ENCODE results near the gene MAST1. TPM values are rescaled to one million over a fixed set of nuclear protein-coding genes. Genes with fewer than 3 reads are reported as not detected.
A peak's percentile ranks its signal among the peaks of the same experiment; 100 is the strongest.
"Not testable (repeated sequence)": the region's sequence is repeated elsewhere in the genome, so short reads cannot be mapped to it uniquely, and the experiment has no call there.

Gene MAST1
- total and polyA plus RNA-seq, 3 donors from 2014 or later, result 8.5 to 11.7 (median 9.0) TPM

DNA sequence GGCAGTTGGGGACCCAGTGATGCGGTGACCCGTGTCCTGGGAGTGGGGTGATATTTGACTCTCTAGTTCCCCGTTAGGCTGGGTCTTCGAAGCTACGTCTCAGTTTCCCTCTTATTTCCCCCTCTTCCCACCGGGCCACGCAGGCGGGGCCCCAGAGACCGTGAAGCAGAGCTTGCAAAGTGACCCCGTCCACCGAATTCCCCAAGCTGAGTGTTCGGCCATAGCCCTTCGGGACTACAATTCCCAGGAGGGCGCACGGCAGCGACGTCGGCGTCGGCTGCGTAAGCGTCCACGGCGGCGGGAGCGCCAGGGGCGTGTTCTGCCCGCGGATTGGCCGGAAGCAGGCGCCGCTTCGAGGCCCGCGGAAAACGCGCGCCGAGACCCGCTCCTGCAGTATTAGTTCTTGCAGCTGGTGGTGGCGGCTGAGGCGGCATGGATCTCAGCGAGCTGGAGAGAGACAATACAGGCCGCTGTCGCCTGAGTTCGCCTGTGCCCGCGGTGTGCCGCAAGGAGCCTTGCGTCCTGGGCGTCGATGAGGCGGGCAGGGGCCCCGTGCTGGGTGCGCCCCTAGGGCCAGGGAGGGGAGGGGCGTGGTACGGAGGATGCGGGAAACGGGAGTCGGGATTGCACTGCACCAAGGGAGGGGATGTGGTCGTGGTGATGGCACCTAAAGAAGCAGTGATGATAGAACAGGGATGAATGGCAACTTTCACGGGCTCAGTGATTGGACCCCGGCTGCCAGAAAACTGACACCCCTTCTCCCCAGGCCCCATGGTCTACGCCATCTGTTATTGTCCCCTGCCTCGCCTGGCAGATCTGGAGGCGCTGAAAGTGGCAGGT, 31.9 kb upstream of the MAST1 start, which contains the start of gene RNASEH2A:
Gene RNASEH2A, plus strand, starts transcription at position 343 of the 840 bp plus-strand sequence. Its CDS starts 90 bp downstream, at position 433.
- 4 to 12% methylated on average over 13 to 66 of the region's 66 CpGs for WGBS, 2 donors
- H3K36me3 ChIP-seq (ENCODE audit: low read depth, missing control alignments), result no peaks in the 10 kb centered on the region
- H3K27ac ChIP-seq, result no peak within 1 kb of the TSS
- peak; percentile 94 for DNase-seq
- TF ChIP-seq CTCF (IDR thresholded peaks at IDR 0.05) (no peak), POLR2A (IDR thresholded peaks at IDR 0.05) (no peak)
- peak within 1 kb of the TSS; percentile 49 to 70 for H3K4me3 ChIP-seq
- H3K9me3 ChIP-seq, result no peaks in the 10 kb centered on the region
- intact Hi-C loops (cut with DNase I; ENCODE audit: low total_unique reads), result no loop called here
- H3K4me1 ChIP-seq, result peaks cover 7% of the 10 kb centered on the region
- no peaks in the 10 kb centered on the region for H3K27me3 ChIP-seq

GRCh38 chr19:12815088-12815487, 23.2 kb upstream of the MAST1 start:
- Histone ChIP-seq H3K36me3 (ENCODE audit: low read depth, missing control alignments) (no peaks in the 10 kb centered on the region), H3K27me3 (no peaks in the 10 kb centered on the region), H3K4me3 (no peak overlapping the region), H3K9me3 (no peaks in the 10 kb centered on the region), H3K27ac (no peak overlapping the region), H3K4me1 (no peaks in the 10 kb centered on the region)
- intact Hi-C loops (cut with DNase I; ENCODE audit: low total_unique reads), result no loop called here
- 91 to 97% methylated on average over 7 of the region's 7 CpGs for WGBS, 2 donors
- TF ChIP-seq POLR2A (IDR thresholded peaks at IDR 0.05) (no peak), CTCF (IDR thresholded peaks at IDR 0.05) (no peak)
- DNase-seq, result no peak

DNA sequence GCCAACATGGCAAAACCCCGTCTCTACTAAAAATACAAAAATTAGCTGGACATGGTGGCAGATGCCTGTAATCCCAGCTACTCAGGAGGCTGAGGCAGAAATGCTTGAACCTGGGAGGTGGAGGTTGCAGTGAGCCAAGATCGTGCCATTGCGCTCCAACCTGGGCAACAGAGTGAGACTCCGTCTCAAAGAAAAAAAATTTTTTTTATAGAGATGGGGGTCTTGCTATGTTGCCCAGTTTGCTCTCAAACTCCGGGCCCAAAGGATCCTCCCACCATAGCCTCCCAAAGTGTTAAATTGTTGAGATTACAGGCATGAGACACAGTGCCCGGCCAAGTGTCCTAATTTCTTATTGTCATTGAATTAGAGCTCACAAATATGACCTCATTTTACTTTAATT, 21.1 kb upstream of the MAST1 start:
- H3K36me3 ChIP-seq (ENCODE audit: low read depth, missing control alignments); H3K4me3 ChIP-seq; DNase-seq; H3K27ac ChIP-seq; intact Hi-C loops (cut with DNase I; ENCODE audit: low total_unique reads); H3K9me3 ChIP-seq; H3K4me1 ChIP-seq; H3K27me3 ChIP-seq: not testable (repeated sequence)
- 90 to 95% methylated on average over 6 of the region's 6 CpGs for WGBS, 2 donors

- H3K27me3 ChIP-seq; H3K27ac ChIP-seq; intact Hi-C loops (cut with DNase I; ENCODE audit: low total_unique reads); H3K4me3 ChIP-seq; H3K9me3 ChIP-seq; DNase-seq; H3K4me1 ChIP-seq; H3K36me3 ChIP-seq (ENCODE audit: low read depth, missing control alignments): not testable (repeated sequence)
- WGBS, 2 donors, result 91 to 94% methylated on average over 11 of the region's 11 CpGs
Measured at GRCh38 chr19:12817810-12818209, 20.5 kb upstream of the MAST1 start.

- Histone ChIP-seq H3K36me3 (ENCODE audit: low read depth, missing control alignments) (no peaks in the 10 kb centered on the region), H3K27me3 (no peaks in the 10 kb centered on the region), H3K27ac (no peak overlapping the region), H3K9me3 (no peaks in the 10 kb centered on the region), H3K4me3 (no peak overlapping the region), H3K4me1 (no peaks in the 10 kb centered on the region)
- WGBS, 2 donors, result 94 to 97% methylated on average over 2 of the region's 2 CpGs
- intact Hi-C loops (cut with DNase I; ENCODE audit: low total_unique reads), result no loop called here
- no peak for DNase-seq
- no peak for TF ChIP-seq CTCF (IDR thresholded peaks at IDR 0.05)
- no peak for TF ChIP-seq POLR2A (IDR thresholded peaks at IDR 0.05)
Measured at GRCh38 chr19:12821761-12822160, 16.6 kb upstream of the MAST1 start.

Data from testis (tissue), 3 donors.